HG02884 (cell line): ENCODE data around the gene GPR63.

Experiments
- ATAC-seq: cut with Tn5 transposase; IDR thresholded peaks from one replicate; pipeline ENCODE4 v1.9.1; 2021; ENCODE audit warnings: mild to moderate bottlenecking, moderate library complexity; ENCODE audit not compliant: unreplicated experiment

The GPR63 gene

GRCh38 chr6:96762599-96762998 is 74.7 kb downstream of the GPR63 start:
- no peak for ATAC-seq

- ATAC-seq, result no peak
Observed at GRCh38 chr6:96761794-96762193, 75.5 kb downstream of the GPR63 start.

DNA sequence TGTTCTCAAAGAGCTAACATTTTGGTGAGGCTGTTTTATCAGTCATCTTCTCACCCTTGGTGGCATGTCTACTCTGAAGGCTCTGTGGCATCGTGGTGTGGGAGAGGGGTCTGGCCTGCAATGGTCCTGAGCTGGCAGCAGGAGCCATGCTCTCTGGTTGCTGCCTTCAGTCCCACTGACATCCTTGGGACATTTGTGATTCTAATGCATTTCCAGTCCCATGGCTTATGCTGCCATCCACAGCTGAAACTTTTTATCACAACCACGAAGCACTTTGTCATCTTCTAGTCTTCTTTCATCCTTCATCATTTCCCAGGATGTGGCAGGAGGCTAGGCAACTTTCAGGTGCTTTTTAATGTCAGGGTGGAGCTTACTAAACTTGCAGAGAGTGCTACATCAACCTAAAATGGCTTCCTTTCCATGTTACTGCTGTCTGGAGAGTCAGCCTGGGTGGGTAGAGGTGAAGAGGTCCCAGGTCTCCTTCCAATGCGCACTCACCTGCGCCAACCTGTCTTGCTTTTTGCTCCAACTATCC is 77.1 kb downstream of the GPR63 start:
- ATAC-seq, result no peak

GRCh38 chr6:96755096-96755495 is 82.2 kb downstream of the GPR63 start:
- ATAC-seq, result no peak

DNA sequence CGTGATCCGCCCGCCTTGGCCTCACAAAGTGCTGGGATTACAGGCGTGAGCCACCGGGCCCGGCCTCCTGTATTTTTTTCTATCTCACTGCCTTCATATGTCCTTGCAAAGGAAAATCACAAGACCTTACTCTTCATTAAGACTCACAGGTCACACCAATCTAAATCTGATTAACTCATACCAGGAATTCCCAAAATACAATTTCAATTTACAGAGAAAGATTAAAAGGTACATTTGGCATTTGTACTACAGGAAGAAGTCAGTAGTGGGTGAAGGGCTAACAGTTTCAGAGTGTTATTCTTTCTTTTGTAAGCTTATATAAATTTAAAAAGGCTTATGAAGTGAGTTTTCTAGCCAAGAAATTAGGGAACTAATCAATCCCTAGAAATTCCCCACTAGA is 87.4 kb downstream of the GPR63 start:
- no peak for ATAC-seq
